Measurements from ENCODE around the gene CTNNA2. TPM values are rescaled to one million over a fixed set of nuclear protein-coding genes. Genes with fewer than 3 reads are reported as not detected.

Gene CTNNA2
- 9.0 and 10.8 TPM in 2 replicates for total RNA-seq (2021; fragmentation: NEBNext Ultra II Directional; extraction: Animal tissue kit (Norgen Biotek cat#: 25700))
- 3.6 and 3.9 TPM in 2 replicates for polyA plus RNA-seq (2011; rRNA removed)
- 7.5 TPM for polyA plus RNA-seq (2011; cell fraction: cytosol; rRNA removed)
- polyA plus RNA-seq (2011; cell fraction: nucleus; rRNA removed): 4.5 TPM
- 6.5 to 8.1 TPM (median 7.6 TPM) in 4 replicates for polyA plus RNA-seq (2012, experiment 1 of 2)
- 0.60 TPM for polyA plus RNA-seq (2012, experiment 2 of 2)
- 4.0 TPM for polyA plus RNA-seq (2013, experiment 1 of 2)
- polyA plus RNA-seq (2013, experiment 2 of 2): 4.2 TPM
- polyA minus RNA-seq (2011; rRNA and poly(A)+ RNA removed): 11.4 and 14.7 TPM in 2 replicates
- 5.9 TPM for polyA minus RNA-seq (2011; cell fraction: cytosol; rRNA and poly(A)+ RNA removed)
- polyA minus RNA-seq (2011; cell fraction: nucleus; rRNA and poly(A)+ RNA removed): 24.0 TPM
- long read RNA-seq, experiment 1, partial matches to known transcripts: 5 of 6 reads
- long read RNA-seq, experiment 1, other reads (novel, unspliced or antisense): 1 of 6 reads
- long read RNA-seq, experiment 2, partial matches to known transcripts: 1 of 2 reads
- long read RNA-seq, experiment 2, other reads (novel, unspliced or antisense): 1 of 2 reads

GRCh38 chr2:79512442-79513401 is at the start of gene CTNNA2:
TSS of gene CTNNA2 (plus strand) at chr2:79513051.
- Histone ChIP-seq H2BK12ac (ENCODE audit: low read depth, low read length) (no peak within 1 kb of the TSS), H2BK15ac (ENCODE audit: low read length) (no peak within 1 kb of the TSS), H3K79me2 (ENCODE audit: control insufficient read depth in 1 of 2, insufficient read depth in 2 of 2, low read length in 2 of 2) (peaks cover 0 to 17% of the 10 kb centered on the region in 2 experiments; a peak in 3 of 4 replicates), H3K4me1 (replicated peaks in 1 of 4; ENCODE audit: control insufficient read depth in 3 of 4, insufficient read depth in 4 of 4, low read length in 3 of 4) (peaks cover 2 to 17% (median 9%) of the 10 kb centered on the region in 4 experiments; a peak in 6 of 7 replicates), H3K27ac (ENCODE audit: low read depth, low read length) (no peak within 1 kb of the TSS; the same call in 1 of the 2 replicates), H3K14ac (ENCODE audit: insufficient read length) (no peak within 1 kb of the TSS), H4K8ac (ENCODE audit: extremely low read depth, insufficient read depth, low read length) (peak within 1 kb of the TSS; percentile 91; the same call in 1 of the 2 replicates), H3K9me3 (ENCODE audit: insufficient read depth in 2 of 2, low read depth in 1 of 2, low read length in 1 of 2) (no peaks in the 10 kb centered on the region), H2BK20ac (ENCODE audit: low read length) (no peak within 1 kb of the TSS), H3K4ac (replicated peaks; ENCODE audit: insufficient read length, low read depth, low read length) (peak within 1 kb of the TSS; percentile 70), H3K4me3 (ENCODE audit: extremely low read depth in 1 of 4, insufficient read depth in 2 of 4, low read depth in 3 of 4, low read length in 4 of 4) (peak within 1 kb of the TSS; percentile 71 to 89 (median 77)), H3K23ac (ENCODE audit: insufficient read length) (no peak within 1 kb of the TSS), H3K4me2 (ENCODE audit: insufficient read depth in 1 of 2, low read depth in 2 of 2, low read length in 2 of 2) (peak within 1 kb of the TSS; percentile 86 to 96), H3K18ac (ENCODE audit: extremely low read depth, low read length) (peak within 1 kb of the TSS; percentile 52; the same call in 1 of the 2 replicates), H3K79me1 (ENCODE audit: low read depth, low read length) (no peaks in the 10 kb centered on the region), H2BK120ac (replicated peaks; ENCODE audit: low read depth, low read length) (no peak within 1 kb of the TSS), H3K9ac (replicated peaks in 1 of 4; ENCODE audit: extremely low read depth in 1 of 4, low read depth in 3 of 4, low read length in 3 of 4) (peak within 1 kb of the TSS in 1 of 4 experiments; percentile 72; a peak in 3 of 7 replicates), H4K91ac (replicated peaks; ENCODE audit: insufficient read length, low read length) (peak within 1 kb of the TSS; percentile 38), H3K36me3 (ENCODE audit: control insufficient read depth in 2 of 4, insufficient read depth in 4 of 4, low read length in 3 of 4) (no peaks in the 10 kb centered on the region), H4K20me1 (replicated peaks in 1 of 2; ENCODE audit: control insufficient read depth in 1 of 2, insufficient read depth in 2 of 2, low read length in 2 of 2) (no peaks in the 10 kb centered on the region), H3K56ac (replicated peaks; ENCODE audit: insufficient read length, low read depth, low read length) (no peak within 1 kb of the TSS), H3K27me3 (replicated peaks in 1 of 4; ENCODE audit: control insufficient read depth in 3 of 4, extremely low read depth in 1 of 4, insufficient read depth in 3 of 4, low read length in 3 of 4) (peaks cover 0 to 2% (median under 1%) of the 10 kb centered on the region in 4 experiments; a peak in 2 of 7 replicates), H2BK5ac (ENCODE audit: low read depth, low read length) (no peak within 1 kb of the TSS; the same call in 1 of the 2 replicates), H2AK5ac (ENCODE audit: low read depth, low read length) (no peak within 1 kb of the TSS), H2AFZ (ENCODE audit: low read length) (peak within 1 kb of the TSS; percentile 96), H3K23me2 (ENCODE audit: low read depth, low read length) (peaks cover 8% of the 10 kb centered on the region; the same call in 1 of the 2 replicates), H4K5ac (ENCODE audit: insufficient read length, low read depth, low read length) (peak within 1 kb of the TSS; percentile 67)
- DNase-seq (ENCODE audit: low read depth in 1 of 2, low spot score in 2 of 2): peak; percentile 83 to 89
- POLR2A ChIA-PET (ENCODE audit: partially characterized antibody): interaction anchor here (0.7 kb wide), 1 partner anchor 38 kb away, joined by 4 read pairs; no protein-coding TSS in a partner anchor
- FAIRE-seq: no peak
- 0% methylated on average over 9 of the region's 87 CpGs; no CpG with 5 or more reads in 1 of the 2 experiments for WGBS, 2 experiments (ENCODE audit: extremely low coverage in 1 of 2, insufficient coverage in 1 of 2, insufficient read length in 1 of 2, insufficient replicate concordance in 2 of 2, low coverage in 1 of 2, low lambda C conversion rate in 2 of 2, missing lambda C conversion rate in 1 of 2)
- CTCF ChIA-PET (ENCODE audit: partially characterized antibody): interaction anchor here (1.0 to 1.1 kb wide), 3 partner anchors 35 to 91 kb away, joined by 3 to 4 read pairs (median 3); no protein-coding TSS in a partner anchor
- TF ChIP-seq GTF2F1 (IDR thresholded peaks at IDR 0.05; ENCODE audit: borderline replicate concordance, low read depth, low read length): no peak
- peak; percentile 33 to 37; a peak in 2 of 3 replicates for TF ChIP-seq POLR2A (IDR thresholded peaks at IDR 0.05; ENCODE audit: control extremely low read depth in 1 of 2, low read depth in 2 of 2, low read length in 2 of 2)
- peak; percentile 18; the same call in 1 of the 2 replicates for TF ChIP-seq CREB1 (IDR thresholded peaks at IDR 0.05)
- TF ChIP-seq USF2 (IDR thresholded peaks at IDR 0.05; ENCODE audit: low read length): peak; percentile 63
- TF ChIP-seq RBBP5 (IDR thresholded peaks at IDR 0.05; ENCODE audit: borderline replicate concordance, low read depth, low read length): peak; percentile 89; the same call in 1 of the 2 replicates
- TF ChIP-seq CHD2 (IDR thresholded peaks at IDR 0.05; ENCODE audit: low read length): peak; percentile 66; the same call in 1 of the 2 replicates

Measured in H1 (cell line).